Prostate gland (tissue), 2 donors: ENCODE data around the gene CSK.

Experiments
- POLR2A ChIP-seq: fragments of 450-650 bp; IDR thresholded peaks from one replicate; pipeline ENCODE4 v1.6.1; 2016; ENCODE audit warnings: antibody characterized with exemption, mild to moderate bottlenecking
- POLR2AphosphoS5 ChIP-seq: sonication (generic); formaldehyde crosslinking; IDR thresholded peaks from one replicate; pipeline ENCODE4 v1.6.1; 2017; ENCODE audit warnings: antibody characterized with exemption
- TF ChIP-seq, protein P1 (sequence below), 4 experiments: fragments of 200-600 bp in 2 of 4; fragments of 450-650 bp in 2 of 4; sonication (generic) in 2 of 4; IDR thresholded peaks; 1 replicate in 3 of 4; 2 replicates in 1 of 4; pipeline ENCODE4 v1.5.1; 2016 to 2019; ENCODE audit warnings: antibody characterized with exemption in 4 of 4, mild to moderate bottlenecking in 2 of 4, moderate library complexity in 2 of 4

DNA sequence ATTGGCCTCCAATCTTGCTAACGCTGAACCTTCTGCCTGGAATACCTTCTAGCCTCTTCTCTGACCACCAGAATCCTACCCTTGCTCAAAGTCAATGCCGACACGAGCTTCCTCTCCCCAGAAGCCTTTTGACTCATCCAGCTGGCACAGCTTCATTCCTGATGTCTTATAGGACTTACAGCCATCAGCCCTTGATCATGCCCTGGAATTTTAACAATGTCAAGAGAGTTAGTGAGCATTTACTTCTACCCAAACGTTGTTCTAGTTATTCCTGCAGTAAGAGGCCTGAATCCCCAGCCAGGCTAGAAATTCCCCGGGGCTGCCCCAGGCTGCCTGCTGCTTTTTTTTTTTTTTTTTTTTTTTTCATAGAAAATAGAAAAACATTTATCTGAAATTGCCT is 29.3 kb upstream of the CSK start:
- no peak for TF ChIP-seq POLR2A
- TF ChIP-seq, protein P1, sequence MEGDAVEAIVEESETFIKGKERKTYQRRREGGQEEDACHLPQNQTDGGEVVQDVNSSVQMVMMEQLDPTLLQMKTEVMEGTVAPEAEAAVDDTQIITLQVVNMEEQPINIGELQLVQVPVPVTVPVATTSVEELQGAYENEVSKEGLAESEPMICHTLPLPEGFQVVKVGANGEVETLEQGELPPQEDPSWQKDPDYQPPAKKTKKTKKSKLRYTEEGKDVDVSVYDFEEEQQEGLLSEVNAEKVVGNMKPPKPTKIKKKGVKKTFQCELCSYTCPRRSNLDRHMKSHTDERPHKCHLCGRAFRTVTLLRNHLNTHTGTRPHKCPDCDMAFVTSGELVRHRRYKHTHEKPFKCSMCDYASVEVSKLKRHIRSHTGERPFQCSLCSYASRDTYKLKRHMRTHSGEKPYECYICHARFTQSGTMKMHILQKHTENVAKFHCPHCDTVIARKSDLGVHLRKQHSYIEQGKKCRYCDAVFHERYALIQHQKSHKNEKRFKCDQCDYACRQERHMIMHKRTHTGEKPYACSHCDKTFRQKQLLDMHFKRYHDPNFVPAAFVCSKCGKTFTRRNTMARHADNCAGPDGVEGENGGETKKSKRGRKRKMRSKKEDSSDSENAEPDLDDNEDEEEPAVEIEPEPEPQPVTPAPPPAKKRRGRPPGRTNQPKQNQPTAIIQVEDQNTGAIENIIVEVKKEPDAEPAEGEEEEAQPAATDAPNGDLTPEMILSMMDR (IDR thresholded peaks at IDR 0.05), result no peak
- TF ChIP-seq POLR2AphosphoS5, result no peak
